Heart left ventricle (tissue), 13 donors: ENCODE data around the gene BDH2.

Source experiments
- CTCF ChIP-seq, 12 donors: fragments of 200-600 bp; sonication (generic) in 4 of 12; IDR thresholded peaks; one replicate each; pipeline versions ENCODE4 v1.5.0 to v1.8.0; 2018 to 2022; ENCODE audit warnings: antibody characterized with exemption in 12 of 12, mild to moderate bottlenecking in 5 of 12
- POLR2A ChIP-seq, 2 donors: fragments of 450-650 bp; IDR thresholded peaks; one replicate each; pipeline ENCODE4 v1.6.1; 2017; ENCODE audit warnings: antibody characterized with exemption in 2 of 2, mild to moderate bottlenecking in 2 of 2, moderate library complexity in 2 of 2
- donor health status: ischemic (EF 13 %, LVEDD 7.1; RV severe dilation, severe dysfunction).
- donor health status: DM: no; HTN: yes; CAD: no.
- donor health status: DM: no; HTN: no; CAD: no.
- donor health status: ischemic (EF 25% LVEDD 6.9; RV normal size, moderate dysfunction).
- donor health status: ischemic (EF 25% LVEDD 5.7; RV mildly dilated, moderate dysfunction).
- donor health status: ischemic (EF 35%, LVEDD 5.7; RV mildly dilated, moderate dysfunction).
- donor health status: nonischemic (EF 11% LVEDD 7.7; RV severe dilation, severe dysfunction).
- donor health status: DM: yes; HTN: yes; CAD: no.
- donor health status: PGD.
- donor health status: ischemic (EF 29% LVEDD 5.4; RV normal size, mild dysfunction).
- donor health status: nonischemic (EF 23%, LVEDD 6.1; RV moderate dilation, normal function).

GRCh38 chr4:103073792-103074438 is 25.7 kb downstream of the BDH2 start:
- TF ChIP-seq CTCF (IDR thresholded peaks at IDR 0.05) (no peak), POLR2A (IDR thresholded peaks at IDR 0.05) (no peak)
